ENCODE data around the gene SMOC2.

Gene SMOC2

DNA sequence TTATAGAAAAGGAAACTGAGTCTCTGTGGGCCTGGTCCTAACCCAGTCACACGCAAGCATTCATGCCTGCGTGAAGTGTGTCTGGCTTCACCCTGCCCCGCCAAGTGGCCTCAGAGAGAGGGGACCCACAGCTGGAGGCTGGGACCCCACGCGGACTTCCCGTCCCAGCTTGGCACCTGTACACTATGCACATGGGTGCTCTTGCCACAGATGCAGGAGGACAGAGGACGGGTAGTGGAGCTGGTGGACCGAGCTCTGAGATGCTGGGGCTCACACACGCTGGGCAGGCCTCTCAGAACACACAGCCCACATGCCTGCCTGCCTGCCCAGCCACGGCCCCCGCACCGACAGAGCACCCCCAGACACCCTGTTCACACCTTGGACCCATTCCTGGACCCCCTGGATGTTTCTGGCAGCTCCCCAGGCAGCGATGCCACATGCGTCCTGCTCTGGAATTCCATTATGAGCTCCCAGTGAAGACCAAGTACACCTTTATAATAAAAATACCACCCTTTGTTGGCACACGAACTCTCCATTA lies 24.9 kb upstream of the SMOC2 start:
- DNase-seq = no peak

DNA sequence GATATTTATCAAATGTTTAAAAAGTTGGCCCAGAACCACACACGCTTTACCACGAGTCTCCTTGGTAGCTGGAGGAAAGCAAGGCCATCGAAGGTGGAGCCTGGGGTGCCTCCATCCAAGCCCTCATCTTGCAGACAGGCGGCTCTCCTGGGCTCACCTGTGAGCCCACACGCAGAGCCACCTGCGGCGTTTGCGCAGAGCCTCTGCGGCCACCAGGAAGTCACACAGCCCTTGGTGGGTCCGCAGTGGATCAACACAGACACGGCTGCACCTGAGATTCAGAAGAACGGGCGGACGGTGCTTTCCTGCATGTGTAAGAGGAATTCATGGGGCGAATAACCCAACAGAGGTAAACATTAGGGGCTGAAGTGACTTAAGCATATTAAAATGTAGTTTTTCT lies 24.5 kb upstream of the SMOC2 start:
- DNase-seq = no peak

DNA sequence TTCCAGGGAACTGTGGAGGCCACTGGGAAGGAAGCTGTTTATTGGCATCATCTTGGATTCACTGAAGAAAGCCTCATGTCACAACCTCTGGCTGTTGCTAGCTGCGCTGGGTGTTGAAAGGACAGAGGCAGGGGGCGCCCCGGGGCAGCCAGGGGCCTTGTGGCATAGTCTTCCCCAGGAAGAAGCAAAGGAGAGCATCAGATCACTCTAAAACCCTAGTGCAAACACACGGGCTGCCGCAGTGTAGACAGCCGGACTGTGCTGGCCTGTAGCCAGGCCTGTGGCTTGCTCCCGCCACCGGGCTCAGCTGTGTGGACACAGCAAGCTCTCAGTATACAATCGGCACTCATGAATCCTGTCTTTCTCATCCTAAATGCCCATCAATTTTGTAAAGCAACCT lies 23.8 kb upstream of the SMOC2 start:
- DNase-seq = no peak

DNA sequence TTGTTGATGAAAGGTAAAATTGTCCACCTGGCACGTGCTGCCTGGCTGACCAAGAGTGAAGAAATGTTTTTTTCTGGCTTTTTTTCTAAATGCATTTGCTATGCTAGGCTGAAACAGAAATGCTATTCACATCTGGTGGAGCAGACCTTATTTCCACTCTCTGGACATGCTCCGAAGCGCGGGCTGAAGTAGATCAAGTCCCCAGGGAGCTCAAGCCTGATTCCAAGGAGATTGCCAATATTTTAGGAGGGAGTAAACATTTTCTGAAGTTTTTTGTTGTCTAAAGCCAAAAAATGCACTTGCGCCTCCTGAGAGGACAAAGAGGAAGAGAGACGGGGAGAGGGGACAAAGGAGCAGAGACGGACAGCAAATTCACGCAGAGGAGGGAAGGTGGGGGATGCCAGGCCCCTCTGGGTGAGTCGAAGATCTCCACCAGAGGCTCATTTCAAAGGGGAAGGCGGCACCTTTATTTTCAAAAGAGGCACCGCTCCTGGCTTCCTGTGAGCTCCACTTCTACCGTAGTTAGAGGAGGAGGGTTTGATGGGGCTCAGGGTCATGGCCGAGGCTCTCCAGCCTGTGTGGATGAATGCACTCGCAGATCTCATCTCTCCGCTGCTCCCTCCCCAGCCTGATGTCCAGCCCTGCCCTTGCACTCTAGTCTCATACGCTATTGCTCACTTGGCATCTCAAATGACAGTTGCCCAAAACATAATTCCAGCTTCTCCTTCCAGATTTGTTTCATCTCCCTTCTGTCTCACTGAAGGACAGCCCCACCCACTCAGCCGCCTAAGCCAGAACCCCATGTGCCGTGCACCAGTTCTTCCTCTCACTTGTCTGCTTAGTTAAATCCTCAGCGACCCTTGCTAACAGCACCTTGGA lies 23.1 kb upstream of the SMOC2 start:
- no peak for DNase-seq

DNA sequence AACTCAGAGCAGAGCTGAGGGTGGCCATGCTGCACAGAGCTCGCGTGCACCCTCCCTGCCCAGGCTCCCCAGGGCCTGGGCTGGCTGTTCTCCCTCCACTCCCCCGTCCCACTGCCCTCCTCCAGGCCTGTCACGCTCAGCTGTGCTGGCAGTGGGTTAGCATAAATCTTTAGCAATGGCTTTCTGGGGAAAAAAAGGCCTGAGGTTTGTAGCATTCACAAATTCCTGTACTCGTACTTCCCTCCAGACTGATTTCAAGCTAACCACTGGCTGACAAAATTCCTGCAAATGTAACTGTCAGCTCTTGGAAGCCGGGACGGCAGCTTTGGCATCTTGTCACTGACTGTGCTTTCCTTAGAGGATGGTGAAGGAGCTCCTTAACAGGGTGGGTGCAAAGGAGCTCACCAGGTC lies 22.3 kb upstream of the SMOC2 start:
- no peak for DNase-seq

DNA sequence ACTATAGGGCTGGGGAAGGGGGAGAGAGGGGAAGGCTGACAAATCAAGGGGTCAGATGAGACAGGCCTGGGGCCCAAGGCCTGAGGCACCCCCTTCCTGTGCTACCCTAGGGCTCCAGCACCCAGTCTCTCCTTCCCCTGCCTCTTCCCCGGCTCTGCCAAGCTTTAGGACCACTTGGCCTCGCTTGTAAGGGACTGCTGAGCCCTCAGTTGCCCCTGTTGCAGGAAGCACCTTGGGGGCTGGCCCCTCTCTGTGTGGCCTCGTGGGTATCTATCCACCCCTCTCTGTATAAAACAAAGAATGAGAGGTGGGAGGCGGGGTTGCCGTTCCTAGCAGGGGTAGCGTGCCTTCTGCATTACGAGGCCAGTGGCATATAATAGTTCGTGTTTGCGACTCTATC lies 21.4 kb upstream of the SMOC2 start:
- no peak for DNase-seq

DNA sequence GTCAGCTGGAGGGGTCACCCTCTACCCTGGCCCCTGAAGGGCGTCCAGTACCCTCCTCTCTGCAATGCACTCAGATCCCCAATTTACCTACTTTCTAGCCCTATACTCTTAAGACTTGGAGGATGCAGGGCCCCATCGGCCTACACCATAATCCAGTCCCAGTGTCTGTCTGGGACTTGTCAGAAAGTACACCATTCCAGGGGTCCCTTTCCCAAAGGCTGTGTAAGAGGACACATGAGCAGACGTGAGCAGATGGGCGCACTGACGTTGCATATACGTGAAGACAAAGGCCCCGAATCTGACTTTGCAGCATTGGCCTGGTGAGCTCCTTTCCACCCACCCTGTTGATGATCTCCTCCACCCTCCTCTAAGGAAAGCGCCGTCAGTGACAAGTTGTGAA lies 20.9 kb upstream of the SMOC2 start:
- DNase-seq = no peak

DNA sequence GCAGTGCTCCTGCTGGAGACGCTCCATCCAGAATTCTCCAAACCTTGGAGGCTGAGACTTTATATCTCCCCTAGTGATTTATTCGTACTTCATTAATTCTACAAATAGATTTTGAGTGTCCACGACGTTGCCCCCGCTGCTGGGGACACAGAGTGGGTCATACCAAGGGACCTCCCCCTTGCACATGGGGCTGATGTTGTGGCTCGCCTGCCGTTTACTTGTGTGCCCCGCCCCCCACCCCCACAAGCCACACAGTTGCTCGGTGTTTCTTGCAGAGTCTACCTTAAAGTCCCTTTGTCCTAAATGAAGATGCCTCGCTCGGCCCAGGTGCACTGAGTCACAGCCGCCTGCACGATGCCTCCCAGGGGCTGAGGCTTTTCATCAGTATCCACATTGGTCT lies 20.3 kb upstream of the SMOC2 start:
- no peak for DNase-seq

DNA sequence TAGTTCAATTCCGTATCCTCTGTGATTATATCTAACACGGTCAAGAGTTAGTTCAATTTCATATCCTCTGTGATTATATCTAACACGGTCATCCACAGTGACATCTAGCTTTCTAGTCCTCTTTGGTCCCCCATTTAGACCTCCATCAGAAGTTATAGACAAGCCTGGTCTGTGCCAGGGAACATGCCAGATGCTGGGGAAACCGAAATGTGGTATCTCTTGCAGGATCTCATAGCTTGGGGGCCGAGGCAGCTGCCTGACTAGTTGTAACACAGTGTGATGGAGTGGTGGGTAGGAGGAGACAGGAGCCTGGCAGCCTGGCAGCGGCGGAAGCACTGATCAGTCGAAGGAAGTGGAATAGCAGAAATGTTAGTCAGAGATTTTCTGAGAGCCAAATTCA lies 13.8 kb upstream of the SMOC2 start:
- DNase-seq = no peak

DNA sequence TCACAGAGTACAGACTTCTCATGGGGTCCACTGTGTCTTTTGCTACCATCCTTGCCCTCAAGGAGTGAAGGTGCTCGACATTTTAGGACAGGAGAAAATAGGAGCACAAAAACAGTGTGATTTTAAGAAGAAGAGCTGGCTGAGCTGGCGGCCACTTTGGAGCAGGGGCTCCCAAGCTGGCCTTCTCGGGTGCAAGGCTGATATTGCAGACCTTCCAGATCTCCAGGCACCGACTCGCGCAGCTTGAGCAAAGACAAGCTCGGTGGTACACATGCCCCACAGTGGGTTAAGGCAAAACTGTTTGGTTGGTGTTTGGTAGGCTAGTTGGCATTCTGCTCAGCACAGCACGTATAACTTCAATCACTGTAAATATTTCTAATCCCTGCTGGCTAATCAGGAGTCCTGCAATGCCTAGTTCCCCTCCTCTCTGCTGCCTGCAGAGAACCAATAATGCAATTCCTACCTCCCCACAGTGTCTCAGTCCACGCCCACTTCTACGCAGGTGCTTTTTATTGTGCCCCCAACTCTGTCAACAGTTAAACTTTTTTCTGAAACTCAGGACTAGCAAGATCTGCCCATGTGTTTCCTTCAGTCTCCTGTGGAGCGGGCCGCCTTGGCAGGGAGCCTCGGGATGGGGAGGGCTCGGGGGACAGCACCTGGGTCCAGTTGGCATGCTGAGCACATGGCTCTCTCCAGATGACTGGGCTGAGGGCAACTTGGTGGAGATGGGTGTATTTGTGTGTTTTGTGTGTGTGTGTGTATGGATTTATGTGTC lies 12.7 kb upstream of the SMOC2 start:
- no peak for DNase-seq

DNA sequence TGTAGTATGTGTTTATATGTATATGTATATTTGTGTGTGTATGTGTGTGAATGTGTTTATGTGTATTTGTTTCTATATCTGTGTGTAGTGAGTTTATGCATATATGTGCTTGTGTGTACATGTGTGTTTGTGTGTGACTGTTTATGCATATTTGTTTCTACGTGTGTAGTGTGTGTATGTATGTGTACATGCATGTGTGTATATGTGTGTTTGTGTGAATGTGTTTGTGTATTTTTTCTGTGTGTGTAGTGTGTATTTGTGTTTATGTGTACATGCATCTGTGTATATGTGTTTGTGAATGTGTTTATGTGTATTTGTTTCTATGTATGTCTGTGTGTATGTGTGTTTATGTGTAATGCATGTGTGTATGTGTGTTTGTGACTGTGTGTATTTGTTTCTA lies 12.1 kb upstream of the SMOC2 start:
- DNase-seq = no peak

DNA sequence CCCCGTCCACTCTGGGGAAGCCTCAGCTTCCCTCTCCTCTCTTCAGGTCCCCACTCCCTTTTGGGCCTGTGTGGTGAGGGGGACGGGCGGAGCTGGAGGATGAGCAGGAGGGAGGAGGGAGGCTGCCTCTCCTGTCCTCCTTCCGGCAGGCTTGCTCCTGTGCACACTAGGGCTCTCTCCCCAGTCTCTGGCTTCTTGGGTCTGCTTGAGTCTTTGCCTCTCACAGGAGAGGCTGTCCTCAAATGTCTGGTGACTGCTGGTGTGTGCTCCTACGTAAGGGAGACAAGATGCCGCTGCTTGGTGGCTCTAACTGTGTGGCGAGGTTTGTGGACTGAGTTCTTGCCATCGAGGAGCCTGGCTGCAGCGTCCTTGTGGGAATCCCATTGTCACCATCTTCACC lies 8.8 kb upstream of the SMOC2 start:
- no peak for DNase-seq

DNA sequence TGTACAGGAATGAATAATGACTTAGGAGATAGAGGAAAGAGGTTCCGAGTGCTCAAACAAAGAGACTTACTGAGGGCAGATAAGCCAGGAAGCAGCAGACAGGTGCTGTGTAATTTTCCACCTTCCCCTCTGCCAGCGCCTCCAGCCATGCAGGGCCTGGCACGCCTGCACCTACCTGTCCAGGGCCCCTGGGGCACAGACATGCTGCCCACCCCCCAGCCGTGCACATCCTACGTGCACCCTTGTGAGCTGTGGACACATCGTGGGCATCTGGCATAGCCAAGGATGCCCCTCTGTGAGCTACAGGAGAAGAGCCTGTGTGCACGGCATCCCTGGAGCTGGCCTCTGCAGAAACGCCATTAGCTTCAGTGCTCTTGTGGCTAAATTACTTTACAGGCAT lies 7.1 kb upstream of the SMOC2 start:
- DNase-seq = no peak

DNA sequence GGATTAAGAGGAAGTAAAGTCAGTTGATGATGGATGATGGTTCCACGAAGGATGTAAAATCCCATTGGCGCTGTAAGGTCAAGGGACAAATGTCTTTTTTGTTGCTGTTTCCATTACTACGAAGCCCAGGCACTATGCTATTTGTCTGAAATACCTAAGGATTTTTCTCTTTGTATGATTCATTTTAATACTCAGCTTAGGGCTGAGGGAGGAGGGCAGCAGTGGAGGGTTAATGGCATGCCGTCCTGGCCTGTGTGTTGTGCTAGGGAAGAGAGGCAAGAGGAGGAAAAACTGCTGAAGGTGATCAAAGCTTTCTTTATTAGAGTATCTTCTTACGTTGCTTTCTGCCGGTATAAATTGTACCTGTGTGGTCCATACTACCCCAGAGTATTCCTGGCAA lies 6.5 kb upstream of the SMOC2 start:
- no peak for DNase-seq

DNA sequence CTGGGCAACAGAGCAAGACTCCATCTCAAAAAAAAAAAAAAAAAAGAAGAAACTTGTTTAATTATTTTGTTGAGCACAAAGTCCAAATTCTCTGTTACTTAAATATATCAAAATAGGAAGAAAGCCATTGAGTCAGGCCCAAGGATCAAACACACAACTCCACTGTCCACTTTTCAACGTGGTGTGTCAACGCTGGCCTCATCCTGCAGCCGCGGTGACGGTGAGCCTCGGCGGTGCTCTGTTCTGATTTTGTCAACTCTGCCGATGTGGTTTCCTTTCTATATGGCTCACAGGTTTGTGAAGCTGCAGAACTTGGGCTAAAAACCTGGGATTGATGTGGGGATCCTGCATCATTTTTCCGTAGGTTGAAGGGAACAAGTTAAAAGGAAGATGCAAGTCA lies 3.2 kb upstream of the SMOC2 start:
- DNase-seq = no peak

DNA sequence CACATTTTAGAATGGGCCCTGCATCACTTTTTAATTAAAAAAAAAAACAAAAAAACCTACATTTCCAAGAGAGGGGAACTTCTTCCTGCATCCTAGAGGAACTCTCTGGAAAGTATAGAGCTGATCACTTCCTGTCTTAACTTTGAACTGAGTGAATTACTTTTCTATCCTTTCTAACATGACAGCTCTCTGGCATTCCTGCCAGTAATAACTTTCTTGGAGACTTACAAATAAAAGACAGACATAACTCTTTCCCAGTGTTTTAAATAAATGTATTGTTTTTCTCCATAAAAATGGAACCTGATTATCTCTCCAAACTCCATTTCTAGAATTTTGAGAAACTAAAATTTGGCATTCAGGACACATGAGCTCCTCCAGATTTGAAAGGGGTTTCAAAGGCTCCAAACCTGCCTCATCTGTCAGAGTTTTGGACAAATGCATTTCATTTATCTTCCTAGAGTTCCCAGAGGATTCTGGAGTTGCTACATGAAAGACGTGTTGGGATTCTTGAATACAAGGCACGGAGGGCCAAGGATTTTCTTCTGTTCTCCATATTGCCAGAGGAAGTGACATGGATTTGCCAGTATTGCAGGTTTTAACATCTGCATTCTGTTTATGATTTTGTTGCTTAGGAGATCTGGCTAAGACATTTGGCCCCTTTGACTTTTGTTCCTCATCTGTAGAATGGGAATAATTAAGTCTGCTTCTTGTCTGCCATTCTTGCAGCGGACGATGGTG lies 2.0 kb upstream of the SMOC2 start:
- DNase-seq = no peak

DNA sequence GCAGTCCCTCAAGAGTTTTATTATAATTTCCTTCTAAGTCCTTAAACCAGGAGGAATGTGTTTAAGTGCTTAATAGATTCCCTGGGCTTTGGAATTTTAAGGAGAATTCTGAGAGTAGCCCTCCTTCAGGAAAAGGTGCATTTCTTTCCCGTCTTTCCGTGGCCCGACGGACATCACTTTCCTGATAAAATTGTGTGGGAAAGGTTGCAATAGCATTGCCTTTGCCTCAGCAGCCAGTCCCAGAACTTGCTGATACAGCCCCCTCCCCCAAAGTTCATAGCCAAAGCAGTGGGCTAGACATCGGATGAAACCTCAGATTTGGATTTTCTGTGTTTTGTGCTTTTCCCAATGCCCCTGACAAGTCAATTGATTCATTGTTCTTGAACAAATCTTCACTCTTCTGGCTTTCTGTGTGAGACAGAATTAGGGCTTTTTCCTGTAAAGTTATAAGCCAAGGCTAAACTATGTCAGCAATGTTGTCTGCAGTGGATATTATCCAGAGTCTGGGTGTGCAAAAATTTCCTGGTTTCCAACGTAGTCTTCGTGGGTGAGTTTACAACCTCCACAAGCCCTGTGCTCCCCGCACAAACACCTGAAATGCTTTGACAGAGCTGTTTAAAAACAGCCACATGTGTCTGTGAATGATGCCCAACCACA lies 1.1 kb upstream of the SMOC2 start:
- no peak for DNase-seq

DNA sequence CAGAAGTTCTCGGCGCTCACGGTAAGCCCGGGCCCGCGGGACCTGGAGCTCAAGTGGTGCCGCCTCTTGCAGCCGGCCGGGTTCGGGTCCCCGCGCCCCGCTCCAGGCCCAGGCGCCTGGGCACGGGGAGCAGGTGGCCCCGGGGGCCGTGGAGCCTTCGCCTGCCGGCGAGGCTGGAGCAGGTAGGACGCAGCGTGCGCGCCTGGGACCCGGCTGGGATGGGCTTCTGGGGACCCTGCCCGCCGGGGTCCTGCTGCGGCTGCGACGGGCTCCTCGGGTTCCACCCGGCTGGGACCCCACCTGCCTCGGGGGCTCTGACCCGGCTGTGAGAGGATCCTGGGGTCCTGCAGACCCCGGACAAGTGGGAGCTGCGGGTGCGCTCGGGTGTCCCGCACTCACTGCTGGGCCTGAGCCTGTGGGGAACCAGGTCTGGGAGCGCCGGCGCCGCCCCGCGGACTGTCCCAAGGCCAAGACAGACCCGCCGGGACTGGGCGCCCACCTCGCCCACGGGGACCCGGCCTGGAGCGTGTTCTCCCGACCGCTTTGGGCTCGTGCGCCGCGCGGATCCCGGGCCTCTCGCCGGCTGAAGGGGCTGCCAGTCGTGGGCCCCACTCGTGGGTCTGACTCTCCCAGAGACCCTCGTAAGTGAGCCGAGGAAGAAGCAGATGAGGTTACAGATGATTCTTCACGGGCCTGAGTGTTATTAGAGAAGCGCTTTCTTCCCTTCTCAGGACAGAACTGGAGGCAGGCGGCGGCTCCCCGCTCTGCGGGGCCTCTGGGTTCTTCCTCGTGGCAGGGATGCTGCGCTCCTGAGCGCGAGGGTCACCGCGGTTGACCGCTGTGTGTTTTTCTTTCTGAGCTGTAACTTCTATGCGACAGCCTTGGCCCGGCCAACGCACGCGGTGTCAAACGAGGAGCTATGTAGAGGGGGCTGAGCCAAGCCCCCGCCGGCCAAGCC lies 729 bp downstream of the SMOC2 start:
- DNase-seq = no peak

DNA sequence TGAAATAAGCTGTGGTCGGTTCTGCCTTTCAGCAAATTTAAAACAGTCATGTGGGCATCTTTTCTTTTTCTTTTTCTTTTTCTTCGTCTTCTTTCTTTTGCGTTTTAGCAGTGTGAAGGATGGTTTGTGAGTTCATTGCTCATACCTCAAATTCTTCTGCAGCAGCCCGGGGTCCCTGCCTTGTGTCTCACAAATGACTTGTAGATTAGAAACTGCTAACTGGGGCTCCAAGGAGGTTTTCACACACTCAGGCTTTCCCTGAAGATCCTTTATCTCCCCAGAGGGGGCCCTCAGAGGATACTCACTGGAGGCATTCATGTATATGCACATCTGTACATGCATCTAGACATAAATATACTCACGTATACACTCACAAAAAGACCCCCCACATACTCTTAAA lies 1.7 kb downstream of the SMOC2 start:
- DNase-seq = no peak

DNA sequence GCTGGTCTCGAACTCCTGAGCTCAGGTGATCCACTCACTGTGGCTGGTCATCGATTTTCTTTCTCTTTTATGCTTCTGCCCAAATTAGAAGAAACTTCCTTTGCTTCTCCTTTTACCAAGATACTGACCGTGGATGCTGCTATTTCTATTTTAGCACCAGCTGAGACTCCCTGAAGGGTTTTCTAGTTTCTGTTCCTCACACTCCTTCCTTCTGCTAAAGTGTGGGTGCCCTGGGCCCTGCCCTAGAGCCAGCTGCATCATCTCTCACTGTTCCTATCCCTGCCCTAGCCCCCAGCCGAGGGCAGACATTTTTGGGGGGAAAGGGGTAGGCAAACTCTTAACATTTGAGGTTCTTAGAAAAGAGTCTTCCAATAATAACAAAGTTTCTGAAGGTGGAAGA lies 6.3 kb downstream of the SMOC2 start:
- DNase-seq = no peak

DNA sequence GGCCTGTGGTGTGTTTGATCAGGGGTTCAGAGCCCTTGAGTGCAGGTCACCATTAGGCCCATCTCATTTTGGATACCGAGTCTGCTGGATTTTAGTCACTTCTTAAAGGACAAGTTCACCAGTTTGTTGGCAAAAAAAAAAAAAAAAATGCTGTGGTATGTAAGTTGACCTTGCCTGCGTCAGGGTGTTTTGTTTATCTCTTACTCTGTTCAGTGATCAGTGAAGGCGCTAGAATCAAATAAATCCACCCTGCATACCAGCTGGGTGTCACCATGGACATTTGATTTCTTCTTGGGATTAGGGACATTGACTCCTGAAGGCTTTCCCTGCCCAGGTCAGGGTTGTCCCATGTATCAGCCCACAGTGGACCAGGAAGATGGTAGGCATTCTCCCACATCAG lies 6.7 kb downstream of the SMOC2 start:
- DNase-seq = no peak
